ENCODE results near the gene CLEC4D.
"Not testable (repeated sequence)": the region's sequence is repeated elsewhere in the genome, so short reads cannot be mapped to it uniquely, and the experiment has no call there.

CLEC4D gene

GRCh38 chr12:8513256-8513655 lies at the start of gene CLEC4D:
TSS of gene CLEC4D (plus strand) at chr12:8513503. CDS start at chr12:8513733, 230 bp downstream.
- DNase-seq: no peak

- no peak for DNase-seq
These were observed 47.9 kb upstream of the CLEC4D start for GRCh38 chr12:8465301-8465996.

GRCh38 chr12:8466241-8466640 lies 47.1 kb upstream of the CLEC4D start:
- no peak for DNase-seq

GRCh38 chr12:8471090-8471489 lies 42.2 kb upstream of the CLEC4D start:
- no peak for DNase-seq

- no peak for DNase-seq
These were observed 37.6 kb upstream of the CLEC4D start for GRCh38 chr12:8475508-8476203.

GRCh38 chr12:8482571-8483061 lies 30.7 kb upstream of the CLEC4D start:
- DNase-seq: no peak

GRCh38 chr12:8483079-8483478 lies 30.2 kb upstream of the CLEC4D start:
- DNase-seq: no peak

GRCh38 chr12:8491646-8492530 lies 21.4 kb upstream of the CLEC4D start:
- DNase-seq: no peak

- DNase-seq: no peak
These were observed 20.2 kb upstream of the CLEC4D start for GRCh38 chr12:8493084-8493483.

- DNase-seq: not testable (repeated sequence)
These were observed 17.6 kb upstream of the CLEC4D start for GRCh38 chr12:8495671-8496070.

- DNase-seq: not testable (repeated sequence)
These were observed 17.2 kb upstream of the CLEC4D start for GRCh38 chr12:8496074-8496473.

- DNase-seq: no peak
These were observed 13.7 kb upstream of the CLEC4D start for GRCh38 chr12:8499616-8500015.

GRCh38 chr12:8501720-8502119 lies 11.6 kb upstream of the CLEC4D start:
- DNase-seq: no peak

GRCh38 chr12:8504351-8504750 lies 9.0 kb upstream of the CLEC4D start:
- no peak for DNase-seq

GRCh38 chr12:8507596-8507995 lies 5.7 kb upstream of the CLEC4D start:
- no peak for DNase-seq

- DNase-seq: no peak
These were observed 5.1 kb upstream of the CLEC4D start for GRCh38 chr12:8508223-8508622.

GRCh38 chr12:8508910-8509841 lies 4.1 kb upstream of the CLEC4D start:
- no peak for DNase-seq

- DNase-seq: no peak
These were observed 4.7 kb downstream of the CLEC4D start for GRCh38 chr12:8517971-8518370.

GRCh38 chr12:8519171-8519570 lies 5.9 kb downstream of the CLEC4D start:
- no peak for DNase-seq

GRCh38 chr12:8527250-8528130 lies 14.2 kb downstream of the CLEC4D start:
- no peak for DNase-seq

- no peak for DNase-seq
These were observed 18.7 kb downstream of the CLEC4D start for GRCh38 chr12:8532045-8532444.

Measured in eye (tissue), 1 donor.